MM.1S (cell line): Measurements from ENCODE around the gene TOMM6.

Source experiments
- EZH2 ChIP-seq: fragments of 300-600 bp; sonication (generic); optimal IDR thresholded peaks from 2 replicates; pipeline ENCODE3; 2017; ENCODE audit warnings: low read depth, mild to moderate bottlenecking, antibody characterized with exemption, low read length, mixed read lengths
- EZH2phosphoT487 ChIP-seq: fragments of 300-600 bp; sonication (generic); IDR thresholded peaks from 2 replicates; pipeline ENCODE4 v1.6.1; 2018; ENCODE audit warnings: antibody characterized with exemption, low read length

DNA sequence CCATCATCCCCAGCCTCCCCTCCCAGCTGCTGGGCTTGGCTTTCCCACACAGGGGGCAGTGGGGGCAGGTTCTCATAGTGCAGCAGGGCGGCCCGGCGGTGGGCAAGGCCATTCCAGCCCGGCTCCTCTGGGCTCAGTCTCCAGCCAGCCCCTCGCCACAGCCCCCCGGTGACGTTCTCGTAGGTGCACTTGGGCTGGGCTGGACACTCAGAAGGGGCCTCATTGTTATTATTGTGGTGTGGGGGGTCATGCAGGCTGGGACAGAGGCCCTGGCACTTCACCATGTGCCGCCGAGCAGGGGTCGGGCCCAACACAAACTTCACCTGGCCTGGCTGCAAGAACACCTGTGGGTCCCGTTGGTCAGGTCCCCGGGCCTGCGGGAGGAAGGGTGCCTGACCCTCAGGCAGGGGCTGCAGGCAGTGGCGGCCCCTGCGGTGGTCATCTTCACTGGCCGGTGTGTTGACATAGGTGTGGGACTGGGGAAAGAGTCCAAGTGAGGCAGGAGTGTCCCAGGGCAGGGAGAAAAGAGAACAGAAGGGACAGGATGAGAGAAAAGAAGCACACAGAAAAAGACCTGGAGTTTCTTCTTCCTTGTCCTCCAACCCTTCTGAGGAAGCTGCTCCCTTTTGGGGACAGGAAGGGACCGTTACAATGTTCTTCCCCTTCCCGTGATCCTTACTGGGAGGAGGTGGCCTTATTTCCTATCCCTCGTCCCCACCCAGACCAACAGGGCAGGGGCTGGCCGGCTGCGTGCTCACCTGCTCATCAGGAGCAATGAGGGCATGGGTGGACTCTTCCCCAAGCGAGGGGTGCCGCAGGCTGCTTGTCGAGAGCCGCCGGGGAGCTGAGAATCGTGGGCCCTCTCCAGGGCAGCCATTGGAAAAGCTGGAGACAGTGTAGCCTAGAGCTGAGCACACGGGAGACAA lies 16.2 kb upstream of the TOMM6 start:
- TF ChIP-seq EZH2 (no peak), EZH2phosphoT487 (no peak)
